Spleen (tissue), 7 donors: ENCODE results near the gene TRIM25.

Experiments
- POLR2A ChIP-seq, 3 donors: fragments of 450-650 bp; IDR thresholded peaks; one replicate each; pipeline ENCODE4 v1.5.1; 2017; ENCODE audit warnings: antibody characterized with exemption in 3 of 3, mild to moderate bottlenecking in 1 of 3
- POLR2AphosphoS5 ChIP-seq, 3 donors: sonication (generic); formaldehyde crosslinking; IDR thresholded peaks; one replicate each; pipeline ENCODE4 v1.5.1; 2017; ENCODE audit warnings: antibody characterized with exemption in 3 of 3
- TF ChIP-seq, protein P1 (sequence below), 11 experiments: fragments of 200-600 bp in 7 of 11; fragments of 450-650 bp in 4 of 11; sonication (generic) in 4 of 11; IDR thresholded peaks in 8 of 11; conservative IDR thresholded peaks in 3 of 11; 1 replicate in 7 of 11; 2 replicates in 4 of 11; pipeline versions ENCODE4 v1.4.0 to v1.8.0; 2016 to 2021; ENCODE audit warnings: antibody characterized with exemption in 11 of 11, inconsistent platforms in 4 of 11, mild to moderate bottlenecking in 1 of 11
- donor health status: DM: no; HTN: no; CAD: no; lungs with moderate emphysema.
- donor health status: DM: no; HTN: no; CAD: no.
- donor health status: DM: no; HTN: no; CAD: no.

- TF ChIP-seq POLR2A (IDR thresholded peaks at IDR 0.05) (no peak), POLR2AphosphoS5 (IDR thresholded peaks at IDR 0.05) (peak; percentile 24 to 78 (median 65))
- TF ChIP-seq, protein P1, sequence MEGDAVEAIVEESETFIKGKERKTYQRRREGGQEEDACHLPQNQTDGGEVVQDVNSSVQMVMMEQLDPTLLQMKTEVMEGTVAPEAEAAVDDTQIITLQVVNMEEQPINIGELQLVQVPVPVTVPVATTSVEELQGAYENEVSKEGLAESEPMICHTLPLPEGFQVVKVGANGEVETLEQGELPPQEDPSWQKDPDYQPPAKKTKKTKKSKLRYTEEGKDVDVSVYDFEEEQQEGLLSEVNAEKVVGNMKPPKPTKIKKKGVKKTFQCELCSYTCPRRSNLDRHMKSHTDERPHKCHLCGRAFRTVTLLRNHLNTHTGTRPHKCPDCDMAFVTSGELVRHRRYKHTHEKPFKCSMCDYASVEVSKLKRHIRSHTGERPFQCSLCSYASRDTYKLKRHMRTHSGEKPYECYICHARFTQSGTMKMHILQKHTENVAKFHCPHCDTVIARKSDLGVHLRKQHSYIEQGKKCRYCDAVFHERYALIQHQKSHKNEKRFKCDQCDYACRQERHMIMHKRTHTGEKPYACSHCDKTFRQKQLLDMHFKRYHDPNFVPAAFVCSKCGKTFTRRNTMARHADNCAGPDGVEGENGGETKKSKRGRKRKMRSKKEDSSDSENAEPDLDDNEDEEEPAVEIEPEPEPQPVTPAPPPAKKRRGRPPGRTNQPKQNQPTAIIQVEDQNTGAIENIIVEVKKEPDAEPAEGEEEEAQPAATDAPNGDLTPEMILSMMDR (IDR thresholded peaks at IDR 0.05 in 8 of 11, conservative IDR thresholded peaks at IDR 0.05 in 3 of 11) = no peak
Measured at GRCh38 chr17:56898874-56899273, 15.0 kb downstream of the TRIM25 start.
